DMS114 treated with DMSO at 0.1 percent for 48 hours (cell line): ENCODE data around the gene GGNBP2.
"Not testable (repeated sequence)": the region's sequence is repeated elsewhere in the genome, so short reads cannot be mapped to it uniquely, and the experiment has no call there.

Experiments used
- DNase-seq: peaks from one replicate; lab custom pipeline; 2025; ENCODE audit not compliant: unreplicated experiment; lab: John Stamatoyannopoulos, UW

Gene GGNBP2

GRCh38 chr17:36544307-36545076, at the start of gene GGNBP2:
GGNBP2 (plus strand) TSS chr17:36544919; CDS start chr17:36545725, 806 bp downstream.
- DNase-seq: peak; percentile 57

GRCh38 chr17:36495076-36495578, 49.6 kb upstream of the GGNBP2 start:
- no peak for DNase-seq

GRCh38 chr17:36496018-36496789, 48.5 kb upstream of the GGNBP2 start:
- no peak for DNase-seq

GRCh38 chr17:36498155-36498554, 46.6 kb upstream of the GGNBP2 start:
- no peak for DNase-seq

- DNase-seq: no peak
Measured at GRCh38 chr17:36498560-36499300, 46.0 kb upstream of the GGNBP2 start.

- DNase-seq: no peak
Measured at GRCh38 chr17:36500745-36501225, 43.9 kb upstream of the GGNBP2 start.

GRCh38 chr17:36501351-36501750, 43.4 kb upstream of the GGNBP2 start:
- no peak for DNase-seq

- DNase-seq: no peak
Measured at GRCh38 chr17:36501963-36502362, 42.8 kb upstream of the GGNBP2 start.

GRCh38 chr17:36503456-36504155, 41.1 kb upstream of the GGNBP2 start:
- DNase-seq: no peak

- DNase-seq: no peak
Measured at GRCh38 chr17:36504156-36504545, 40.6 kb upstream of the GGNBP2 start.

GRCh38 chr17:36505171-36505570, 39.5 kb upstream of the GGNBP2 start:
- DNase-seq: no peak

GRCh38 chr17:36506249-36506826, 38.4 kb upstream of the GGNBP2 start:
- no peak for DNase-seq

- no peak for DNase-seq
Measured at GRCh38 chr17:36506831-36507230, 37.9 kb upstream of the GGNBP2 start.

- no peak for DNase-seq
Measured at GRCh38 chr17:36507266-36507665, 37.5 kb upstream of the GGNBP2 start.

GRCh38 chr17:36508439-36508838, 36.3 kb upstream of the GGNBP2 start:
- not testable (repeated sequence) for DNase-seq

GRCh38 chr17:36509272-36509985, 35.3 kb upstream of the GGNBP2 start:
- no peak for DNase-seq

- no peak for DNase-seq
Measured at GRCh38 chr17:36510636-36511035, 34.1 kb upstream of the GGNBP2 start.

- DNase-seq: no peak
Measured at GRCh38 chr17:36511216-36511615, 33.5 kb upstream of the GGNBP2 start.

- no peak for DNase-seq
Measured at GRCh38 chr17:36512641-36513040, 32.1 kb upstream of the GGNBP2 start.

GRCh38 chr17:36514856-36515255, 29.9 kb upstream of the GGNBP2 start:
- DNase-seq: no peak
